SK-N-MC (cell line): ENCODE measurements around the gene PDZRN3.

Source experiments
- EZH2 ChIP-seq: fragments of 200-600 bp; sonication (generic); IDR thresholded peaks from one replicate; pipeline ENCODE4 v1.6.1; 2017; ENCODE audit warnings: antibody characterized with exemption
- POLR2AphosphoS5 ChIP-seq: IDR thresholded peaks from 2 replicates; pipeline ENCODE4 v1.6.1; 2012; ENCODE audit warnings: mild to moderate bottlenecking, low read depth, low read length, borderline replicate concordance

GRCh38 chr3:73661265-73661664 lies 36.5 kb upstream of the PDZRN3 start:
- TF ChIP-seq POLR2AphosphoS5 (no peak), EZH2 (no peak)
